Measurements from ENCODE around the gene EBF3. TPM values are rescaled to one million over a fixed set of nuclear protein-coding genes. Genes with fewer than 3 reads are reported as not detected.

Gene EBF3
- total and polyA plus RNA-seq, 2 experiments from 2014 or later: 0.22 to 0.77 TPM

- H2AFZ ChIP-seq: no peak overlapping the region
- no peaks in the 10 kb centered on the region for H3K9me2 ChIP-seq (replicated peaks; ENCODE audit: insufficient read depth)
- no peaks in the 10 kb centered on the region for H3K9me3 ChIP-seq (ENCODE audit: low read depth)
- WGBS (ENCODE audit: low lambda C conversion rate, missing lambda C conversion rate): 89% methylated on average over 9 of the region's 9 CpGs
- no peaks in the 10 kb centered on the region for H3K36me3 ChIP-seq (replicated peaks; ENCODE audit: insufficient read depth, low read depth)
- H4K20me1 ChIP-seq (ENCODE audit: insufficient read depth, poor library complexity, severe bottlenecking): no peaks in the 10 kb centered on the region
- no peak overlapping the region for H3K4me3 ChIP-seq
- no peak for DNase-seq (ENCODE audit: low spot score)
- no peak for TF ChIP-seq CTCF (IDR thresholded peaks at IDR 0.05; ENCODE audit: poor library complexity)
- TF ChIP-seq EZH2 (IDR thresholded peaks at IDR 0.05; ENCODE audit: borderline replicate concordance): no peak
- no peaks in the 10 kb centered on the region for H3K4me1 ChIP-seq (ENCODE audit: insufficient read depth)
- peaks cover 15% of the 10 kb centered on the region for H3K27me3 ChIP-seq
- no peak overlapping the region for H3K4me2 ChIP-seq
- H3K79me2 ChIP-seq: no peaks in the 10 kb centered on the region
- H3K27ac ChIP-seq: peak overlapping the region; percentile 33
Measured at GRCh38 chr10:129949411-129949810, 14.7 kb downstream of the EBF3 start.

- Histone ChIP-seq H4K20me1 (ENCODE audit: insufficient read depth, poor library complexity, severe bottlenecking) (no peaks in the 10 kb centered on the region), H3K27ac (no peak overlapping the region), H2AFZ (no peak overlapping the region), H3K36me3 (replicated peaks; ENCODE audit: insufficient read depth, low read depth) (no peaks in the 10 kb centered on the region), H3K4me1 (ENCODE audit: insufficient read depth) (no peaks in the 10 kb centered on the region), H3K9me3 (ENCODE audit: low read depth) (no peaks in the 10 kb centered on the region), H3K79me2 (no peaks in the 10 kb centered on the region), H3K27me3 (no peaks in the 10 kb centered on the region), H3K4me3 (no peak overlapping the region), H3K9me2 (replicated peaks; ENCODE audit: insufficient read depth) (no peaks in the 10 kb centered on the region), H3K4me2 (no peak overlapping the region)
- TF ChIP-seq CTCF (IDR thresholded peaks at IDR 0.05; ENCODE audit: poor library complexity): no peak
- no peak for TF ChIP-seq EZH2 (IDR thresholded peaks at IDR 0.05; ENCODE audit: borderline replicate concordance)
- no peak for TF ChIP-seq EZH2phosphoT487 (IDR thresholded peaks at IDR 0.05; ENCODE audit: low read depth, severe bottlenecking, unreplicated experiment)
- 76% methylated on average over 14 of the region's 14 CpGs for WGBS (ENCODE audit: low lambda C conversion rate, missing lambda C conversion rate)
- DNase-seq (ENCODE audit: low spot score): no peak
Measured at GRCh38 chr10:129946859-129947258, 17.2 kb downstream of the EBF3 start.

GRCh38 chr10:129945941-129946760 is 17.9 kb downstream of the EBF3 start:
- peak overlapping the region; percentile 51 for H3K27ac ChIP-seq
- DNase-seq (ENCODE audit: low spot score): no peak
- 80% methylated on average over 26 of the region's 26 CpGs for WGBS (ENCODE audit: low lambda C conversion rate, missing lambda C conversion rate)

More at GRCh38 chr10:129945941-129946760, 17.9 kb downstream of the EBF3 start:
- Histone ChIP-seq H3K9me2 (replicated peaks; ENCODE audit: insufficient read depth) (no peaks in the 10 kb centered on the region), H3K4me2 (no peak overlapping the region), H4K20me1 (ENCODE audit: insufficient read depth, poor library complexity, severe bottlenecking) (no peaks in the 10 kb centered on the region), H3K9me3 (ENCODE audit: low read depth) (no peaks in the 10 kb centered on the region), H3K4me3 (no peak overlapping the region), H3K79me2 (no peaks in the 10 kb centered on the region), H3K4me1 (ENCODE audit: insufficient read depth) (no peaks in the 10 kb centered on the region), H2AFZ (no peak overlapping the region), H3K27me3 (no peaks in the 10 kb centered on the region), H3K36me3 (replicated peaks; ENCODE audit: insufficient read depth, low read depth) (no peaks in the 10 kb centered on the region)
- TF ChIP-seq EZH2phosphoT487 (IDR thresholded peaks at IDR 0.05; ENCODE audit: low read depth, severe bottlenecking, unreplicated experiment) (no peak), CTCF (IDR thresholded peaks at IDR 0.05; ENCODE audit: poor library complexity) (no peak), EZH2 (IDR thresholded peaks at IDR 0.05; ENCODE audit: borderline replicate concordance) (no peak)
